Breast epithelium (tissue), 4 donors: ENCODE data around the gene ETV3L. TPM values are rescaled to one million over a fixed set of nuclear protein-coding genes. Genes with fewer than 3 reads are reported as not detected.
"Not testable (repeated sequence)": the region's sequence is repeated elsewhere in the genome, so short reads cannot be mapped to it uniquely, and the experiment has no call there.

ENCODE experiments used
- DNase-seq, 2 donors: peaks; one replicate each; pipeline ENCODE4 v3.0.0-alpha.2; 2019; ENCODE audit warnings: low spot score in 2 of 2
- H3K27ac ChIP-seq, 2 donors: fragments of 200-600 bp; sonication (generic) in 1 of 2; one replicate each; pipeline ENCODE4 v1.5.1; 2016 to 2019; ENCODE audit warnings: mild to moderate bottlenecking in 1 of 2
- H3K27me3 ChIP-seq, 2 donors: fragments of 200-600 bp; sonication (generic) in 1 of 2; one replicate each; pipeline versions ENCODE4 v1.5.1 to v1.6.0; 2017 to 2019; ENCODE audit warnings: control low read depth in 1 of 2, mild to moderate bottlenecking in 1 of 2
- H3K36me3 ChIP-seq: fragments of 200-600 bp; one replicate; pipeline ENCODE4 v1.5.1; 2019
- H3K4me1 ChIP-seq, 2 donors: fragments of 200-600 bp; sonication (generic); one replicate each; pipeline ENCODE4 v1.5.1; 2016 to 2019; ENCODE audit warnings: control low read depth in 1 of 2
- H3K4me3 ChIP-seq, 3 donors: fragments of 200-600 bp; sonication (generic); 1 replicate in 2 of 3; 2 replicates in 1 of 3; pipeline ENCODE4 v1.5.1; 2016 to 2019; ENCODE audit warnings: mild to moderate bottlenecking in 3 of 3, moderate library complexity in 2 of 3
- H3K9me3 ChIP-seq, 2 donors: fragments of 200-600 bp; sonication (generic) in 1 of 2; one replicate each; pipeline ENCODE4 v1.5.1; 2016 to 2019; ENCODE audit warnings: control low read depth in 1 of 2
- CTCF ChIP-seq, 3 donors: fragments of 450-650 bp; IDR thresholded peaks; one replicate each; pipeline ENCODE4 v1.5.1; 2016 to 2017; ENCODE audit warnings: antibody characterized with exemption in 3 of 3, mild to moderate bottlenecking in 3 of 3, moderate library complexity in 3 of 3
- POLR2A ChIP-seq: fragments of 450-650 bp; IDR thresholded peaks from one replicate; pipeline ENCODE4 v1.6.1; 2016; ENCODE audit warnings: antibody characterized with exemption, mild to moderate bottlenecking, moderate library complexity
- POLR2AphosphoS5 ChIP-seq, 3 donors: sonication (generic); formaldehyde crosslinking; IDR thresholded peaks; one replicate each; pipeline ENCODE4 v1.6.1; 2017; ENCODE audit warnings: antibody characterized with exemption in 3 of 3
- intact Hi-C: fragments of 100-400 bp; cut with DNase I; formaldehyde crosslinking; loops from one replicate; pipeline ENCODE4 v1.15.1; 2023; ENCODE audit warnings: low total_unique reads
- total RNA-seq, 3 donors: library from RNA; depleted of rRNA; stranded (reverse); fragments of >200 nt; gene quantifications; one replicate each; pipeline ENCODE4 v1.1.0, GENCODE V29; 2016

Gene ETV3L
- total RNA-seq, 3 donors from 2014 or later, result not detected

- H3K36me3 ChIP-seq, result no peaks in the 10 kb centered on the region
- H3K4me3 ChIP-seq, result peak overlapping the region in 2 of 3 donors; percentile 3 to 41
- H3K9me3 ChIP-seq, result no peaks in the 10 kb centered on the region
- H3K27me3 ChIP-seq, result no peaks in the 10 kb centered on the region
- H3K4me1 ChIP-seq, result no peaks in the 10 kb centered on the region
- TF ChIP-seq POLR2A (no peak), CTCF (IDR thresholded peaks at IDR 0.05) (peak in 2 of 3 donors; percentile 29 to 54), POLR2AphosphoS5 (IDR thresholded peaks at IDR 0.05) (no peak)
- DNase-seq, result peak; percentile 31 to 68
- H3K27ac ChIP-seq, result no peak overlapping the region
- intact Hi-C loops, result no loop called here
These were observed 25.5 kb downstream of the ETV3L start for GRCh38 chr1:157073944-157074685.

GRCh38 chr1:157069601-157070000 is 30.0 kb downstream of the ETV3L start:
- intact Hi-C loops, result no loop called here
- no peak overlapping the region for H3K4me3 ChIP-seq
- no peak for DNase-seq
- no peaks in the 10 kb centered on the region for H3K36me3 ChIP-seq
- no peak for TF ChIP-seq POLR2A
- no peak for TF ChIP-seq CTCF (IDR thresholded peaks at IDR 0.05)
- no peak for TF ChIP-seq POLR2AphosphoS5 (IDR thresholded peaks at IDR 0.05)
- no peaks in the 10 kb centered on the region for H3K4me1 ChIP-seq
- no peaks in the 10 kb centered on the region for H3K27me3 ChIP-seq
- no peak overlapping the region for H3K27ac ChIP-seq
- H3K9me3 ChIP-seq, result no peaks in the 10 kb centered on the region

GRCh38 chr1:157059241-157059640 is 40.4 kb downstream of the ETV3L start:
- H3K27me3 ChIP-seq, intact Hi-C loops: not testable (repeated sequence)

GRCh38 chr1:157056269-157056668 is 43.3 kb downstream of the ETV3L start:
- Histone ChIP-seq H3K27me3 (no peaks in the 10 kb centered on the region), H3K4me1 (no peaks in the 10 kb centered on the region), H3K27ac (no peak overlapping the region), H3K36me3 (no peaks in the 10 kb centered on the region), H3K9me3 (peaks cover 0 to 11% of the 10 kb centered on the region in 2 donors), H3K4me3 (no peak overlapping the region)
- intact Hi-C loops, result no loop called here
- no peak for DNase-seq
- TF ChIP-seq POLR2A (no peak), CTCF (IDR thresholded peaks at IDR 0.05) (no peak), POLR2AphosphoS5 (IDR thresholded peaks at IDR 0.05) (no peak)

More at GRCh38 chr1:157059241-157059640, 40.4 kb downstream of the ETV3L start:
- not testable (repeated sequence) for H3K9me3 ChIP-seq, H3K27ac ChIP-seq, H3K4me1 ChIP-seq, H3K4me3 ChIP-seq, DNase-seq, H3K36me3 ChIP-seq

- H3K36me3 ChIP-seq, intact Hi-C loops, H3K9me3 ChIP-seq, H3K4me1 ChIP-seq, H3K27me3 ChIP-seq, H3K4me3 ChIP-seq, DNase-seq, H3K27ac ChIP-seq: not testable (repeated sequence)
These were observed 43.9 kb downstream of the ETV3L start for GRCh38 chr1:157055729-157056128.

- Histone ChIP-seq H3K4me1 (no peaks in the 10 kb centered on the region), H3K36me3 (no peaks in the 10 kb centered on the region), H3K9me3 (peaks cover 0 to 9% of the 10 kb centered on the region in 2 donors), H3K27ac (no peak overlapping the region), H3K4me3 (no peak overlapping the region), H3K27me3 (no peaks in the 10 kb centered on the region)
- no peak for DNase-seq
- intact Hi-C loops, result no loop called here
- TF ChIP-seq CTCF (IDR thresholded peaks at IDR 0.05), result no peak
- no peak for TF ChIP-seq POLR2A
- TF ChIP-seq POLR2AphosphoS5 (IDR thresholded peaks at IDR 0.05), result no peak
These were observed 48.8 kb downstream of the ETV3L start for GRCh38 chr1:157050836-157051235.
